ENCODE measurements around the gene MRM1.

MRM1 gene

GRCh38 chr17:36601303-36602029 is at the start of gene MRM1:
Gene MRM1 (plus strand): TSS chr17:36601583. CDS start chr17:36601811, 228 bp downstream.
- peak; percentile 93 for TF ChIP-seq POLR2A (IDR thresholded peaks at IDR 0.05; ENCODE audit: low read depth, low read length)
- DNase-seq (ENCODE audit: insufficient read length, low spot score): peak; percentile 87
- no peak for FAIRE-seq

GRCh38 chr17:36553459-36553858 is 47.9 kb upstream of the MRM1 start:
- TF ChIP-seq POLR2A (IDR thresholded peaks at IDR 0.05; ENCODE audit: low read depth, low read length): no peak
- no peak for DNase-seq (ENCODE audit: insufficient read length, low spot score)
- no peak for FAIRE-seq

- DNase-seq (ENCODE audit: insufficient read length, low spot score) (no peak), FAIRE-seq (no peak)
- no peak for TF ChIP-seq POLR2A (IDR thresholded peaks at IDR 0.05; ENCODE audit: low read depth, low read length)
Observed at GRCh38 chr17:36566081-36566480, 35.3 kb upstream of the MRM1 start.

- no peak for TF ChIP-seq POLR2A (IDR thresholded peaks at IDR 0.05; ENCODE audit: low read depth, low read length)
- no peak for FAIRE-seq
- DNase-seq (ENCODE audit: insufficient read length, low spot score): no peak
Observed at GRCh38 chr17:36575028-36575427, 26.4 kb upstream of the MRM1 start.

- TF ChIP-seq POLR2A (IDR thresholded peaks at IDR 0.05; ENCODE audit: low read depth, low read length): no peak
- DNase-seq (ENCODE audit: insufficient read length, low spot score): no peak
- FAIRE-seq: no peak
Observed at GRCh38 chr17:36576793-36577192, 24.6 kb upstream of the MRM1 start.

GRCh38 chr17:36578671-36579070 is 22.7 kb upstream of the MRM1 start:
- DNase-seq (ENCODE audit: insufficient read length, low spot score) (no peak), FAIRE-seq (no peak)
- no peak for TF ChIP-seq POLR2A (IDR thresholded peaks at IDR 0.05; ENCODE audit: low read depth, low read length)

- DNase-seq (ENCODE audit: insufficient read length, low spot score) (no peak), FAIRE-seq (no peak)
- TF ChIP-seq POLR2A (IDR thresholded peaks at IDR 0.05; ENCODE audit: low read depth, low read length): no peak
Observed at GRCh38 chr17:36583787-36584186, 17.6 kb upstream of the MRM1 start.

GRCh38 chr17:36586138-36586537 is 15.2 kb upstream of the MRM1 start:
- no peak for FAIRE-seq

GRCh38 chr17:36590082-36590481 is 11.3 kb upstream of the MRM1 start:
- FAIRE-seq (no peak), DNase-seq (ENCODE audit: insufficient read length, low spot score) (no peak)
- no peak for TF ChIP-seq POLR2A (IDR thresholded peaks at IDR 0.05; ENCODE audit: low read depth, low read length)

More at GRCh38 chr17:36586138-36586537, 15.2 kb upstream of the MRM1 start:
- no peak for TF ChIP-seq POLR2A (IDR thresholded peaks at IDR 0.05; ENCODE audit: low read depth, low read length)
- no peak for DNase-seq (ENCODE audit: insufficient read length, low spot score)

GRCh38 chr17:36591434-36592315 is 9.7 kb upstream of the MRM1 start, which contains the start of gene DHRS11:
Gene DHRS11 (plus strand): TSS chr17:36591879. CDS start chr17:36592010, 131 bp downstream.
- peak; percentile 65 for TF ChIP-seq POLR2A (IDR thresholded peaks at IDR 0.05; ENCODE audit: low read depth, low read length)
- no peak for FAIRE-seq
- DNase-seq (ENCODE audit: insufficient read length, low spot score): peak; percentile 84

- no peak for DNase-seq (ENCODE audit: insufficient read length, low spot score)
- FAIRE-seq: no peak
- no peak for TF ChIP-seq POLR2A (IDR thresholded peaks at IDR 0.05; ENCODE audit: low read depth, low read length)
Observed at GRCh38 chr17:36592316-36592715, 9.1 kb upstream of the MRM1 start.

GRCh38 chr17:36592716-36593321 is 8.6 kb upstream of the MRM1 start:
- DNase-seq (ENCODE audit: insufficient read length, low spot score) (no peak), FAIRE-seq (no peak)
- TF ChIP-seq POLR2A (IDR thresholded peaks at IDR 0.05; ENCODE audit: low read depth, low read length): no peak

- no peak for TF ChIP-seq POLR2A (IDR thresholded peaks at IDR 0.05; ENCODE audit: low read depth, low read length)
- no peak for DNase-seq (ENCODE audit: insufficient read length, low spot score)
- no peak for FAIRE-seq
Observed at GRCh38 chr17:36593656-36594316, 7.6 kb upstream of the MRM1 start.

All from H54 (cell line).